Stimulated activated CD8-positive, alpha-beta memory T cell treated with anti-CD3 and anti-CD28 coated beads, Interleukin-4, amount 100 ng/mL, for 24 hours (primary cell): Measurements from ENCODE around the gene COBL.

Experiments used
- DNase-seq: peaks from one replicate; pipeline ENCODE4 v3.0.0-alpha.2; 2020; ENCODE audit warnings: low read depth

Gene COBL

GRCh38 chr7:51046482-51046881 lies 270.1 kb downstream of the COBL start:
- no peak for DNase-seq

GRCh38 chr7:51046103-51046466 lies 270.5 kb downstream of the COBL start:
- no peak for DNase-seq

- no peak for DNase-seq
These were observed 271.1 kb downstream of the COBL start for GRCh38 chr7:51045319-51046102.

GRCh38 chr7:51043461-51043860 lies 273.1 kb downstream of the COBL start:
- no peak for DNase-seq

GRCh38 chr7:51040787-51041186 lies 275.8 kb downstream of the COBL start:
- no peak for DNase-seq

- no peak for DNase-seq
These were observed 278.0 kb downstream of the COBL start for GRCh38 chr7:51038573-51038972.

GRCh38 chr7:51035716-51036115 lies 280.9 kb downstream of the COBL start:
- no peak for DNase-seq

- no peak for DNase-seq
These were observed 281.9 kb downstream of the COBL start for GRCh38 chr7:51034521-51035264.

- DNase-seq: no peak
These were observed 282.7 kb downstream of the COBL start for GRCh38 chr7:51033727-51034520.

- DNase-seq: no peak
These were observed 284.7 kb downstream of the COBL start for GRCh38 chr7:51031791-51032515.

GRCh38 chr7:51031216-51031615 lies 285.4 kb downstream of the COBL start:
- DNase-seq: no peak

GRCh38 chr7:51029701-51030191 lies 286.9 kb downstream of the COBL start:
- DNase-seq: no peak

- DNase-seq: no peak
These were observed 287.5 kb downstream of the COBL start for GRCh38 chr7:51029131-51029530.

- DNase-seq: no peak
These were observed 288.4 kb downstream of the COBL start for GRCh38 chr7:51027935-51028830.

GRCh38 chr7:51027106-51027934 lies 289.3 kb downstream of the COBL start:
- DNase-seq: no peak

GRCh38 chr7:51026341-51026740 lies 290.3 kb downstream of the COBL start:
- no peak for DNase-seq

GRCh38 chr7:51025668-51026067 lies 290.9 kb downstream of the COBL start:
- DNase-seq: no peak

- no peak for DNase-seq
These were observed 291.7 kb downstream of the COBL start for GRCh38 chr7:51024867-51025266.

GRCh38 chr7:51023547-51023946 lies 293.1 kb downstream of the COBL start:
- no peak for DNase-seq

GRCh38 chr7:51022821-51023220 lies 293.8 kb downstream of the COBL start:
- no peak for DNase-seq
